Astrocyte of the cerebellum (primary cell): ENCODE results near the gene RBMS3.
A peak's percentile ranks its signal among the peaks of the same experiment; 100 is the strongest.

Experiments
- DNase-seq: peaks from one replicate; pipeline ENCODE4 v3.0.0-alpha.2; 2011; ENCODE audit warnings: low read depth
- H3K4me3 ChIP-seq: 2 replicates; pipeline ENCODE4 v1.5.1; 2011; ENCODE audit warnings: mild to moderate bottlenecking, low read depth, low read length, moderate library complexity
- in situ Hi-C: cut with HindIII; loops from 2 replicates; pipeline ENCODE4 v1.10.0; 2017; ENCODE audit warnings: low sequenced_read_pairs
- TF ChIP-seq, protein P1 (sequence below): IDR thresholded peaks from 2 replicates; pipeline ENCODE4 v1.5.1; 2012; ENCODE audit warnings: low read length, low read depth, moderate library complexity, mild to moderate bottlenecking; ENCODE audit errors: missing control alignments

The RBMS3 gene

DNA sequence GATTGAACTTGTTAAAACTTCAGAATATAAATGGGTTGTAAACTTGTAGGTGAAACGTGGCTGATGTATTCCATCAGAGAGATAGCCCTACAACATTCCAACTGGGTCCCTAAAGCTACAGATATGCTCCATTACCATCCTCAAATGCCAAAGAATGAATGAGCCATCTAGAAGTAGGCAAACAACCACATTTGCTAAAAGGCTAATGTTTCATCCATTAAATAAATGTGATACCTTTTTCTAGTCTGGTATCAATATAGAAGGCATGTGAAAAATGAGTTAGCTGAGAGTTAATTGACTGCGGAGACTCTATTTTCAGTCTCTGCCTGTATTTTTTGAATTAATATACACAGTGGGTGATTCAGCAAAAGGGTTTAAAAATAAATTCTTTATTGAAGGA, 203.8 kb downstream of the RBMS3 start:
- H3K4me3 ChIP-seq: no peak overlapping the region
- no peak for DNase-seq
- in situ Hi-C loops: no loop called here
- TF ChIP-seq, protein P1, sequence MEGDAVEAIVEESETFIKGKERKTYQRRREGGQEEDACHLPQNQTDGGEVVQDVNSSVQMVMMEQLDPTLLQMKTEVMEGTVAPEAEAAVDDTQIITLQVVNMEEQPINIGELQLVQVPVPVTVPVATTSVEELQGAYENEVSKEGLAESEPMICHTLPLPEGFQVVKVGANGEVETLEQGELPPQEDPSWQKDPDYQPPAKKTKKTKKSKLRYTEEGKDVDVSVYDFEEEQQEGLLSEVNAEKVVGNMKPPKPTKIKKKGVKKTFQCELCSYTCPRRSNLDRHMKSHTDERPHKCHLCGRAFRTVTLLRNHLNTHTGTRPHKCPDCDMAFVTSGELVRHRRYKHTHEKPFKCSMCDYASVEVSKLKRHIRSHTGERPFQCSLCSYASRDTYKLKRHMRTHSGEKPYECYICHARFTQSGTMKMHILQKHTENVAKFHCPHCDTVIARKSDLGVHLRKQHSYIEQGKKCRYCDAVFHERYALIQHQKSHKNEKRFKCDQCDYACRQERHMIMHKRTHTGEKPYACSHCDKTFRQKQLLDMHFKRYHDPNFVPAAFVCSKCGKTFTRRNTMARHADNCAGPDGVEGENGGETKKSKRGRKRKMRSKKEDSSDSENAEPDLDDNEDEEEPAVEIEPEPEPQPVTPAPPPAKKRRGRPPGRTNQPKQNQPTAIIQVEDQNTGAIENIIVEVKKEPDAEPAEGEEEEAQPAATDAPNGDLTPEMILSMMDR: no peak

DNA sequence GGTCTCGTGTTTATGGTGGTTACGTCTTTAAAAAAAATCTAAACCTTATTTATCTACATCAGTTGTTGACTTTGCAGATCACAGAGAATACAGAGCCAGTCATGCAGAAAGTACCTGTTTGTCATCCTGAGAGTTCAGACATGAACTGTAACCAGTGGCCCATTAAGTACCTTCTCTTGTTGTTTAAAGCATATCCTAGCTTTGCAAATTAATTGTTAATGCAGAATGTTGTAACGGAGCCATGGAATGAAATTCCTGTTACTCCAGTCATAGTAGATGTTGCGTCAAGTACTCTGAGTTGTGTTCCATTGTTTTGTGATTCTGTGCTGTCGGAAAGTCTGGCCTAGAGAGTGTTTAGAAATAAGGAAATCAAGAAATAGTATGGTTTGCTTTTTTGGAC, 205.2 kb downstream of the RBMS3 start:
- TF ChIP-seq, protein P1: no peak
- peak; percentile 63 for DNase-seq
- in situ Hi-C loops: no loop called here
- H3K4me3 ChIP-seq: no peak overlapping the region

DNA sequence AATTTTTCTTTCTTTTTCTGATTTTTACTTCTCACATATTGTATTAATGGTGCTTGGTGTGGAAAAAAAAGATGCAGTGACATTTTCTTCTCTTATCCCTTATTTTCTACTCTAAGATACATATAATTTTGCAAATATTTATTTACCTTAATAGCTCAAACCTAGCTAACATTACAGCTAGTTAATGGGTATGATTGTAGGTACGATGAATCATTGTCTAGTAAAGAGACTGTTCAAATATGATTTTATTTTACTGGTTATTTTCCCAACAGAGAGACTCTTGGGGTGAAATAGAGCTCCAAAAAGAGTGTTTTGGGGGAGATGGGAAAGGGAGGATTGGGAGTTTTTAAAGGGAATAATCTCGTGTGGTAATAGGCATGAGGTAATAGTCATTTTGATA, 206.0 kb downstream of the RBMS3 start:
- DNase-seq: no peak

GRCh38 chr3:29488922-29489321, 208.1 kb downstream of the RBMS3 start:
- TF ChIP-seq, protein P1: no peak
- DNase-seq: no peak
- in situ Hi-C loops: no loop called here
- H3K4me3 ChIP-seq: no peak overlapping the region

More for the DNA sequence above, 206.0 kb downstream of the RBMS3 start:
- no peak overlapping the region for H3K4me3 ChIP-seq
- TF ChIP-seq, protein P1: no peak
- in situ Hi-C loops: no loop called here

DNA sequence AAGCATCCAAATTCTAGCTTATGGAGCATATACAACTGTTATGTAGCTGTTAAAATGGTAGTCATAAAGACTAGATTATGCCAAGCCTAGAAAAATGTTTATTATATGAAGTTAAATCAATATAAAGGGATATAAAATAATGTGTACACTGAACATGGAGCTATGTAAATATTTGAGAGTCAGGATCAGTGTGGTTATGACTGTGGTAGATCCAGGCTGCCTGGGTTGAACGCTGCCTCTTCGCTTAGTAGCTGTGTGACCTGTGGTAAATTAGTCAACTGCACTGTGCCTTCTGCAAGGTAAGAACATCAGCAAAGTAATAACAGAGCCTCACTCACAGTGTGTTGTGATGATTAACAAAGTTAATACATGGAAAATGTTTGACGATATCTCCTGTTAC, 212.2 kb downstream of the RBMS3 start:
- TF ChIP-seq, protein P1: no peak
- DNase-seq: no peak
- H3K4me3 ChIP-seq: no peak overlapping the region
- in situ Hi-C loops: no loop called here

GRCh38 chr3:29494305-29495036, 213.6 kb downstream of the RBMS3 start:
- TF ChIP-seq, protein P1: no peak
- H3K4me3 ChIP-seq: no peak overlapping the region
- no peak for DNase-seq
- in situ Hi-C loops: no loop called here

GRCh38 chr3:29497282-29497681, 216.4 kb downstream of the RBMS3 start:
- TF ChIP-seq, protein P1: no peak
- H3K4me3 ChIP-seq: no peak overlapping the region
- in situ Hi-C loops: no loop called here
- DNase-seq: no peak
